ENCODE data around the gene KCNH3. TPM values are rescaled to one million over a fixed set of nuclear protein-coding genes. Genes with fewer than 3 reads are reported as not detected.

Gene KCNH3
- total and polyA plus RNA-seq, 10 of the 15 experiments (the other 5 are each of a cell fraction or from before 2014, with no cell fraction given) = 0.03 to 0.45 (median 0.08) TPM; not detected in 5

- no peak overlapping the region for H3K27ac ChIP-seq (ENCODE audit: control insufficient read depth, insufficient read depth)
- no peaks in the 10 kb centered on the region for H3K9me3 ChIP-seq (replicated peaks; ENCODE audit: control insufficient read depth, insufficient read depth, low read length)
- WGBS (ENCODE audit: insufficient coverage, insufficient replicate concordance, low lambda C conversion rate, missing lambda C conversion rate) = 21% methylated on average over 41 of the region's 47 CpGs
- ChIA-PET RAD21 (ENCODE audit: unreplicated experiment) (interaction anchor here (0.8 kb wide), 1 partner anchor 177 kb away, joined by 3 read pairs; no protein-coding TSS in a partner anchor), POLR2A (no interaction called here), SMC1A (ENCODE audit: uncharacterized antibody, unreplicated experiment) (no interaction called here), CTCF (interaction anchor here (1.0 to 1.4 kb wide), 2 partner anchors 42 to 190 kb away, joined by 3 read pairs; no protein-coding TSS in a partner anchor)
- no TSS peak for BruUV-seq (replicated peaks)
- H3K4me1 ChIP-seq (ENCODE audit: control insufficient read depth, insufficient read depth, low read length) = peaks cover 14% of the 10 kb centered on the region
- TF ChIP-seq MLLT1 (IDR thresholded peaks at IDR 0.05) (no peak), RB1 (IDR thresholded peaks at IDR 0.05; ENCODE audit: borderline replicate concordance) (no peak), CHD1 (IDR thresholded peaks at IDR 0.05; ENCODE audit: low read depth, low read length) (no peak), SMC3 (IDR thresholded peaks at IDR 0.05; ENCODE audit: borderline replicate concordance, low read length) (no peak), HDAC2 (IDR thresholded peaks at IDR 0.05) (no peak)
- in situ Hi-C loops (cut with MboI) (no loop called here), intact Hi-C loops (cut with micrococcal nuclease; ENCODE audit: unreplicated experiment) (no loop called here)
- peaks cover 13 to 24% of the 10 kb centered on the region in 2 experiments for H3K27me3 ChIP-seq (replicated peaks in 1 of 2; ENCODE audit: control insufficient read depth in 2 of 2, insufficient read depth in 2 of 2, low read length in 1 of 2)
- H3K79me2 ChIP-seq (ENCODE audit: control insufficient read depth, insufficient read depth, low read length) = no peaks in the 10 kb centered on the region
- no peak overlapping the region for H3K9ac ChIP-seq (ENCODE audit: control insufficient read depth, insufficient read depth, low read length)
- FAIRE-seq (no peak), ATAC-seq (no peak), DNase-seq (ENCODE audit: low read depth, low spot score) (no peak)
- no peak overlapping the region for H3K4me3 ChIP-seq
- no peak overlapping the region for H2AFZ ChIP-seq (ENCODE audit: control insufficient read depth, low read depth, low read length)
- peak overlapping the region; percentile 96 for H3K4me2 ChIP-seq (ENCODE audit: control insufficient read depth, insufficient read depth)
- H4K20me1 ChIP-seq (ENCODE audit: control insufficient read depth, insufficient read depth) = no peaks in the 10 kb centered on the region; the same call in 1 of the 2 replicates
- no peaks in the 10 kb centered on the region for H3K36me3 ChIP-seq (ENCODE audit: control insufficient read depth in 2 of 2, insufficient read depth in 2 of 2, low read length in 1 of 2)
These were observed 787 bp downstream of the KCNH3 start for GRCh38 chr12:49539406-49540228.
